HPDE6-E6E7 (cell line): Measurements from ENCODE around the gene MEPCE.

Source experiments
- DNase-seq: peaks from one replicate; pipeline ENCODE4 v3.0.0; 2011; ENCODE audit warnings: missing footprints; ENCODE audit errors: extremely low spot score

The MEPCE gene

GRCh38 chr7:100407285-100408180 is 22.1 kb upstream of the MEPCE start:
- peak; percentile 71 for DNase-seq

GRCh38 chr7:100411101-100411500 is 18.5 kb upstream of the MEPCE start:
- DNase-seq: no peak

GRCh38 chr7:100413346-100413745 is 16.3 kb upstream of the MEPCE start:
- no peak for DNase-seq

DNA sequence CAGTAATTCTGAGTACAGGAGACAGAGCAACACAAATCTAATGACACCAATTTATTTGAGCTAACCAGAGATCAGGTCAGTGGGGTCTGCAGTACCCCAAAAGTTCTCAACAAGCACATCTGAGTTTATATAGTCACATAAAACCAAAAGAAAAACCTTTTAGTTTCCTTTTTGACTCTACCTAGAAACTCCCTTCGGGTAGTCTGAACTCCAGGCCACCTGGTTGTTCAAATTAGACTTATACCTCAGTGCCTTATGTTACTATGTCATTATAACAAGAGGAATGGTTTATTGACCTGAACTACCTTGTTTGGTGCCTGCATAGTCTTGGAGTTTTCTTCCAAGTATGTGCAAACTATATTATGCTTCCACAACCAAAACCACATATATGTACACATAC is 15.7 kb upstream of the MEPCE start:
- DNase-seq: no peak

DNA sequence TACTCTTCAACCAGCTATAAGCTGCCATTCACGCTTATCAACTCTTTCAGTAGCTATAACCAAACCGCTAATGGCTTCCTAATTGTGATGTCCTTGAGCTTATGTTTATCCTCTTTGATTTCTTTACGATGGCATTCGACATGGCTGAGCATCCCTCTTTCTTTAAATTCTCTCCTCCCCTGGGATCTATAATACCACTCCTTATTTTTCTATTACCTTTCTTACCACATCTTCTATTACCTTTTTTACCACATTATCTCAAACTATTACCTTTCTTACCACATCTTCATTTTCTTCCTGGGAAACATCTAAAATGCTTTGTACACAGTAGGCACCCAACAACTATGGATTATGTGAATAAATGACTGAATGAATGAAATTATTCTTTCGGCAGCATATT is 14.2 kb upstream of the MEPCE start:
- no peak for DNase-seq

- DNase-seq: no peak
Observed at GRCh38 chr7:100418930-100419659, 10.5 kb upstream of the MEPCE start.

DNA sequence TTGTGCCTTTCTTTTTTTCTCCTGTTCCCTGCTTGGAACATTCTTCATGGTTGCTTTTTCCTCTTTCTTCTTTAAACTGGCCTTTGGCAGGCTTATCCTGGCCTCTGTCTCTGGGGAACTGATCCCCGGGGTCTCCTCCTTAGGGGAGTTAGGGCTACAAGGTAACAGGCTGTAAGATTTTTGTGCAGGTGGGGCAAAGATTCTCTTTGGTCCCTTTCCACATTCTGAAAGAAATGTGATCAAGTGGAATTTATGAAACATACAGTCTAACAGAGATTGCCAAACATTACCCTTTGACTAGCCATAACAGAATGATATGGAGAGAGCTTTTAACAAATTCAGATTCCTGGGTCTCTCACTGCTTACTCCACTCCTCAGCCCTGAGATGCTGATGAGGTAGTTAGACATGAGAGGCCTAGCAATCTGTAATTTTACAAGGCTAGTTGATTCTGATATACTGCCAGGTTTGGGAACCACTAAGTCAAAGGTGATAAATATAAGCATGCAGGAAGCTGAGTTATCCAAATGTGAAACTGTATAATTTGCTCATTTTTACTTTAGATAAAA is 9.9 kb upstream of the MEPCE start:
- no peak for DNase-seq

DNA sequence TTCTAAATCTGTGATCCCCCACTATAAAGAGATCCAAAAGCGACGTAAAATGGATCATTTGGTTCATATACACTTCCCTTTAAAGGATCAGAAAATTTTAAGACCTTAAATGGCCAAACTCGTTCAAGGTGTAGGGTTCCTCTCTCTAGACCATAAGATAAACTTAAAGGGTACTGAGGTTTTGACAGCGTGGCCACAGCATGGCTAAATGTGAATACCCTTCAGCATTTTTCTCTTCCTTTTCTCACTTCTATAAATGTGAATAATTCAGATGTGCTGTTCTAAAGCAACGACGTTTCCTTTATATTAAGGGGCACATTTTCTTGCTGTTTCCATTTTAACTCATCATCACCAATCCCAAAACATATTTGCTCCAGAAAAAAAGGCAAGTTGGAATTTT is 6.3 kb upstream of the MEPCE start:
- DNase-seq: no peak

- no peak for DNase-seq
Observed at GRCh38 chr7:100425347-100425746, 4.3 kb upstream of the MEPCE start.

GRCh38 chr7:100426516-100426915 is 3.1 kb upstream of the MEPCE start:
- DNase-seq: no peak

GRCh38 chr7:100427762-100428198 is 1.9 kb upstream of the MEPCE start:
- no peak for DNase-seq

GRCh38 chr7:100428199-100428966 is 1.2 kb upstream of the MEPCE start, which contains the start of gene ZCWPW1:
TSS of gene ZCWPW1 (minus strand) at chr7:100428703. CDS start at chr7:100420649, 8,054 bp downstream.
- DNase-seq: peak; percentile 86

DNA sequence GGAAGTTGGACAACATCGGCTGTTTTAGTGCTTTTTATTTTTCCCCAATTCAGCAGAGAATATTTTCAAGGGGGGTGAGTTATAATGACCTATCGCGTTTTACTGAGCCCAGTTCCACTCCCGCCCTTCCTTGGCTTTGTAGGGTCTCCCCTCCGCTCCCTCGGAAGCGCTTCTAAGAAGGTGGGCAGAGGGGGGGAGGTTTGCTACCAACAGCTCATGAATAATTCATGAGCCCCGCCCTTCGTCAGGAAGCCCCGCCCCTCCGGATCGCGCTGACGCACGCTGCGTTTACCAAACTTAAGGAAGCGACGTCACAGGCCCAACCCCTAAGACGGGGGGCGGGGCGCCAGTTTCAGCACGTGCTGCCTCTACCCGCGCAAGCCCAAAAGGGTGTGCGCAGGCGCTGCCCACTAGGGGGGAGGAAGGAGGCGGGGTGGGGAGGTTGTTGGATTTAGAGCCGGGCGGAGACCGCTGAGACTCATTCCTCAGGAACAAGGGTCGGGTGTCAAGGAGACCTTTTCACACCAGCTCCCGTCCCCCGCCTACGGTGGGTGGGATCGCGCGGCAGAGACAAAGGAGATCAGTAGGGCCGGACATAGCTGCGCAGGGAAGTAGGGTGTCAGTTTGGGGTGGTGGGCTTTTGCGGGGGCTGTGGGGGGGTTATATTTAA is 529 bp upstream of the MEPCE start:
- DNase-seq: peak; percentile 93

DNA sequence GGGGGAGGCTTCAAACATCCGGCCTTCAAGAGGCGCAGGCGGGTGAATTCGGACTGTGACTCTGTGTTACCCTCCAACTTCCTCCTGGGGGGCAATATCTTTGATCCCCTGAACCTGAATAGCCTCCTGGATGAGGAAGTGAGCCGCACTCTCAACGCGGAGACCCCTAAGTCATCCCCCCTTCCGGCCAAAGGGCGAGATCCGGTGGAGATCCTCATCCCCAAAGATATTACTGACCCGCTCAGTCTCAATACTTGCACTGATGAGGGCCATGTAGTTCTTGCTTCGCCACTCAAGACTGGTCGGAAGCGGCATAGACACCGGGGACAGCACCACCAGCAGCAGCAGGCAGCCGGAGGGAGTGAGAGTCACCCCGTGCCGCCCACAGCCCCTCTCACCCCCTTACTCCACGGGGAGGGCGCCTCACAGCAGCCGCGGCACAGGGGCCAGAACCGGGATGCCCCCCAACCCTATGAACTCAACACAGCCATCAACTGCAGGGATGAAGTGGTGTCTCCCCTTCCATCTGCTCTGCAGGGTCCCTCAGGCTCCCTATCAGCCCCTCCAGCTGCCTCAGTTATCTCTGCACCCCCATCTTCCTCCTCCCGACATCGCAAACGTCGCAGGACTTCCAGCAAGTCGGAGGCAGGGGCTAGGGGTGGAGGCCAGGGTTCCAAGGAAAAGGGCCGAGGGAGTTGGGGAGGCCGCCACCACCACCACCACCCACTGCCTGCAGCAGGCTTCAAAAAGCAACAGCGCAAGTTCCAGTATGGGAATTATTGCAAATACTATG is 1.1 kb downstream of the MEPCE start:
- DNase-seq: no peak

DNA sequence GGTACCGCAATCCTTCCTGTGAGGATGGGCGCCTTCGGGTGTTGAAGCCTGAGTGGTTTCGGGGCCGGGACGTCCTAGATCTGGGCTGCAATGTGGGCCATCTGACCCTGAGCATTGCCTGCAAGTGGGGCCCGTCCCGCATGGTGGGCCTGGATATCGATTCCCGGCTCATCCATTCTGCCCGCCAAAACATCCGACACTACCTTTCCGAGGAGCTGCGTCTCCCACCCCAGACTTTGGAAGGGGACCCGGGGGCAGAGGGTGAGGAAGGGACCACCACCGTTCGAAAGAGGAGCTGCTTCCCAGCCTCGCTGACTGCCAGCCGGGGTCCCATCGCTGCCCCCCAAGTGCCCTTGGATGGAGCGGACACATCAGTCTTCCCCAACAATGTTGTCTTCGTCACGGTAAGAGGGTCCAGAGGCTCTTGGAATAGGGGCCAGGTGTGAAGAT is 1.7 kb downstream of the MEPCE start:
- no peak for DNase-seq

DNA sequence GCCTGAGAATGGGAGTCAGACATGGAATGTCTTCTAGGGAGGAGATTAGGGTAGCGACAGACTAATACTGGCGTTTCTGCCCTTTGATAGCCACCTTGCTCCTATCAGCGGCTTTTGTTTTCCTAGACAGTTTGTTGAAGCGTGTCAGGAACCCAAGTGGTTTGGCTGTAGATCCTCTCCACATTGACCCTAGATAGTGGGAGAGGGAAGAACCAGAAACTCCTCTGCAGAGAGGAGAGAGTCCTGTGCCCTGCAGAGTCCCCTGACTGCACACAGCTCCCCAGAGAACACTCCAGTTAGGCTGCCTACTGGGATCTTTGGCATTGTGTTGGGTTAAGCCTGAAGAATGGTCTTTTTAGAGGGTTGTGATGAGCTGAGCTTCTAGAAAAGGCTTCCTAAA is 2.4 kb downstream of the MEPCE start:
- DNase-seq: no peak

- no peak for DNase-seq
Observed at GRCh38 chr7:100432621-100433275, 3.1 kb downstream of the MEPCE start.

GRCh38 chr7:100433276-100433591 is 3.6 kb downstream of the MEPCE start:
- DNase-seq: no peak

GRCh38 chr7:100433592-100434296 is 4.1 kb downstream of the MEPCE start:
- DNase-seq: no peak
